H9 (cell line): ENCODE results near the gene GNA12. TPM values are rescaled to one million over a fixed set of nuclear protein-coding genes. Genes with fewer than 3 reads are reported as not detected.

ENCODE experiments used
- DNase-seq: peaks from one replicate; pipeline ENCODE4 v3.0.0-alpha.2; 2017
- H2AFZ ChIP-seq: one replicate; pipeline ENCODE4 v1.6.1; 2013; ENCODE audit warnings: mild to moderate bottlenecking, low read length, control low read depth, moderate library complexity
- H2AK5ac ChIP-seq: 2 replicates; pipeline ENCODE4 v1.6.1; 2013; ENCODE audit warnings: low read length, control low read depth, mixed read lengths; ENCODE audit not compliant: insufficient read length
- H2BK120ac ChIP-seq: one replicate; pipeline ENCODE4 v1.6.1; 2013; ENCODE audit warnings: low read depth, mild to moderate bottlenecking, low read length, control low read depth, inconsistent platforms; ENCODE audit not compliant: poor library complexity, severe bottlenecking
- H2BK12ac ChIP-seq: 2 replicates; pipeline ENCODE4 v1.6.1; 2013; ENCODE audit warnings: low read length, control low read depth, mixed read lengths, low read depth; ENCODE audit not compliant: insufficient read length
- H2BK15ac ChIP-seq: 2 replicates; pipeline ENCODE4 v1.6.1; 2013; ENCODE audit warnings: low read depth, low read length, control low read depth
- H2BK20ac ChIP-seq: one replicate; pipeline ENCODE4 v1.6.1; 2013; ENCODE audit warnings: low read depth, mild to moderate bottlenecking, low read length, control low read depth, inconsistent platforms; ENCODE audit not compliant: poor library complexity, severe bottlenecking
- H2BK5ac ChIP-seq: 2 replicates; pipeline ENCODE4 v1.6.1; 2013; ENCODE audit warnings: low read length, control low read depth, mixed read lengths; ENCODE audit not compliant: insufficient read length
- H3K14ac ChIP-seq: 2 replicates; pipeline ENCODE4 v1.6.1; 2013; ENCODE audit warnings: low read length, control low read depth; ENCODE audit not compliant: insufficient read depth
- H3K18ac ChIP-seq: 2 replicates; pipeline ENCODE4 v1.6.1; 2013; ENCODE audit warnings: low read depth, mild to moderate bottlenecking, mixed read lengths, low read length, control low read depth; ENCODE audit not compliant: insufficient read length
- H3K23ac ChIP-seq: 2 replicates; pipeline ENCODE4 v1.6.1; 2013; ENCODE audit warnings: low read length, control low read depth, mixed read lengths, low read depth; ENCODE audit not compliant: insufficient read length
- H3K23me2 ChIP-seq: 2 replicates; pipeline ENCODE4 v1.6.1; 2013; ENCODE audit warnings: low read depth, mild to moderate bottlenecking, mixed read lengths, low read length, control low read depth; ENCODE audit not compliant: insufficient read length, poor library complexity, severe bottlenecking
- H3K27ac ChIP-seq: 2 replicates; pipeline ENCODE4 v1.5.1; 2013; ENCODE audit warnings: low read length, control low read depth, mixed read lengths, low read depth; ENCODE audit not compliant: insufficient read length
- H3K27me3 ChIP-seq: 2 replicates; pipeline ENCODE4 v1.6.1; 2013; ENCODE audit warnings: low read length, control low read depth, inconsistent platforms; ENCODE audit not compliant: insufficient read depth
- H3K4ac ChIP-seq: 2 replicates; pipeline ENCODE4 v1.6.1; 2013; ENCODE audit warnings: low read depth, mild to moderate bottlenecking, control low read depth, inconsistent platforms, low read length, moderate library complexity
- H3K4me1 ChIP-seq: 2 replicates; pipeline ENCODE4 v1.6.1; 2013; ENCODE audit warnings: low read length, control low read depth, inconsistent platforms; ENCODE audit not compliant: insufficient read depth
- H3K4me2 ChIP-seq: 2 replicates; pipeline ENCODE4 v1.6.1; 2013; ENCODE audit warnings: low read length, control low read depth, mixed read lengths; ENCODE audit not compliant: insufficient read length, insufficient read depth
- H3K56ac ChIP-seq: 2 replicates; pipeline ENCODE4 v1.6.1; 2013; ENCODE audit warnings: low read depth, mild to moderate bottlenecking, mixed read lengths, low read length, control low read depth; ENCODE audit not compliant: insufficient read length
- H3K79me1 ChIP-seq: 2 replicates; pipeline ENCODE4 v1.6.1; 2013; ENCODE audit warnings: low read depth, mild to moderate bottlenecking, moderate library complexity, low read length, control low read depth, inconsistent platforms; ENCODE audit not compliant: insufficient read depth, poor library complexity, severe bottlenecking
- H3K79me2 ChIP-seq: 2 replicates; pipeline ENCODE4 v1.6.1; 2013; ENCODE audit warnings: low read length, control low read depth, inconsistent platforms; ENCODE audit not compliant: insufficient read depth
- H3K9ac ChIP-seq: 2 replicates; pipeline ENCODE4 v1.6.1; 2013; ENCODE audit warnings: low read length, control low read depth, mixed read lengths; ENCODE audit not compliant: insufficient read length; ENCODE audit errors: extremely low read depth
- H3K9me3 ChIP-seq: one replicate; pipeline ENCODE4 v1.6.1; 2013; ENCODE audit warnings: low read depth, low read length, inconsistent platforms; ENCODE audit not compliant: control insufficient read depth
- H3T11ph ChIP-seq: one replicate; pipeline ENCODE4 v1.6.1; 2013; ENCODE audit warnings: mild to moderate bottlenecking, low read length, control low read depth, inconsistent platforms
- H4K20me1 ChIP-seq: one replicate; pipeline ENCODE4 v1.6.1; 2013; ENCODE audit not compliant: control insufficient read depth, insufficient read length, insufficient read depth
- H4K5ac ChIP-seq: 2 replicates; pipeline ENCODE4 v1.6.1; 2013; ENCODE audit warnings: low read depth, mild to moderate bottlenecking, mixed read lengths, low read length, control low read depth; ENCODE audit not compliant: insufficient read length
- H4K8ac ChIP-seq: replicated peaks from 2 replicates; pipeline ENCODE4 v1.6.1; 2013; ENCODE audit warnings: low read length, control low read depth, mixed read lengths, low read depth; ENCODE audit not compliant: insufficient read length
- H4K91ac ChIP-seq: 2 replicates; pipeline ENCODE4 v1.6.1; 2013; ENCODE audit warnings: low read depth, mild to moderate bottlenecking, moderate library complexity, mixed read lengths, low read length, control low read depth; ENCODE audit not compliant: insufficient read length
- H3K27ac Mint-ChIP-seq, 3 experiments: 2 replicates in 2 of 3; 3 replicates in 1 of 3; pipeline ENCODE4 v1.8.0; 2020 to 2021; ENCODE audit warnings: mixed read lengths in 3 of 3, mild to moderate bottlenecking in 1 of 3, moderate library complexity in 1 of 3
- H3K27me3 Mint-ChIP-seq: 2 replicates; pipeline ENCODE4 v1.8.0; 2021; ENCODE audit warnings: low read depth, mild to moderate bottlenecking, moderate library complexity, mixed read lengths
- H3K36me3 Mint-ChIP-seq, 3 experiments: 2 replicates in 2 of 3; 3 replicates in 1 of 3; pipeline ENCODE4 v1.8.0; 2020 to 2021; ENCODE audit warnings: low read depth in 3 of 3, mixed read lengths in 3 of 3; ENCODE audit not compliant: insufficient read depth in 1 of 3
- H3K4me1 Mint-ChIP-seq, 2 experiments: 2 replicates each; pipeline ENCODE4 v1.8.0; 2020; ENCODE audit warnings: mixed read lengths in 2 of 2
- H3K4me3 Mint-ChIP-seq, 2 experiments: 2 replicates in 1 of 2; 3 replicates in 1 of 2; pipeline ENCODE4 v1.8.0; 2020 to 2021; ENCODE audit warnings: mild to moderate bottlenecking in 2 of 2, mixed read lengths in 2 of 2, moderate library complexity in 1 of 2
- H3K9me3 Mint-ChIP-seq, 2 experiments: 2 replicates in 1 of 2; 3 replicates in 1 of 2; pipeline ENCODE4 v1.8.0; 2020; ENCODE audit warnings: mild to moderate bottlenecking in 2 of 2, mixed read lengths in 2 of 2, moderate library complexity in 1 of 2
- CTCF ChIP-seq: fragments of 200-600 bp; sonication (generic); conservative IDR thresholded peaks from 3 replicates; pipeline ENCODE4 v1.8.0; 2021; ENCODE audit warnings: antibody characterized with exemption, mild to moderate bottlenecking
- WGBS: extraction: QIAGEN DNeasy Blood & Tissue Kit; methylation state at CpG from one replicate; pipeline ENCODE4 v1.1.7; 2013; ENCODE audit warnings: missing lambda C conversion rate, low lambda C conversion rate, mixed read lengths; ENCODE audit not compliant: insufficient read length; ENCODE audit errors: extremely low coverage; 5-methylcytosine and 5-hydroxymethylcytosine counted together
- total RNA-seq: library from RNA; stranded (reverse); gene quantifications from 2 replicates; pipeline ENCODE4 v1.2.1, GENCODE V29; 2021

The GNA12 gene
- total RNA-seq, 1 experiment from 2014 or later = 60.2 TPM

GRCh38 chr7:2884161-2884560, 40.1 kb upstream of the GNA12 start:
- Mint-ChIP-seq H3K36me3 (no peaks in the 10 kb centered on the region), H3K9me3 (peaks cover 0 to 5% of the 10 kb centered on the region in 2 experiments; a peak in 2 of 5 replicates), H3K27ac (no peak overlapping the region; a peak in 1 of 7 replicates), H3K4me3 (no peak overlapping the region), H3K4me1 (peaks cover 25 to 40% of the 10 kb centered on the region in 2 experiments), H3K27me3 (no peaks in the 10 kb centered on the region)
- Histone ChIP-seq H4K91ac (no peak overlapping the region), H2BK12ac (no peak overlapping the region), H4K5ac (no peak overlapping the region), H3K23me2 (no peaks in the 10 kb centered on the region), H3K4ac (no peak overlapping the region), H4K20me1 (no peaks in the 10 kb centered on the region), H3K18ac (no peak overlapping the region), H3K4me1 (peaks cover 5% of the 10 kb centered on the region; the same call in 1 of the 2 replicates), H3K79me2 (no peaks in the 10 kb centered on the region), H3K56ac (no peak overlapping the region), H3K4me2 (no peak overlapping the region), H3K27ac (no peak overlapping the region), H2BK120ac (no peak overlapping the region), H2BK20ac (no peak overlapping the region), H3K9ac (no peak overlapping the region), H2BK15ac (no peak overlapping the region), H4K8ac (no peak overlapping the region), H3K23ac (no peak overlapping the region), H3T11ph (no peak overlapping the region), H3K9me3 (no peaks in the 10 kb centered on the region), H3K79me1 (no peaks in the 10 kb centered on the region), H2BK5ac (no peak overlapping the region), H2AK5ac (no peak overlapping the region), H2AFZ (no peak overlapping the region), H3K27me3 (no peaks in the 10 kb centered on the region), H3K14ac (no peak overlapping the region)
- WGBS = no CpG with 5 or more reads among the region's 9 CpGs
- no peak for TF ChIP-seq CTCF
- DNase-seq = no peak
